Astrocyte (in vitro differentiated cells and primary cell): ENCODE data around the gene ASPG.

Source experiments
- CTCF ChIP-seq: IDR thresholded peaks from 2 replicates; pipeline ENCODE4 v1.5.1; 2011; ENCODE audit warnings: low read depth, mild to moderate bottlenecking, inconsistent platforms, low read length, moderate library complexity; ENCODE audit not compliant: insufficient read depth
- EZH2 ChIP-seq: IDR thresholded peaks from 2 replicates; pipeline ENCODE4 v1.6.1; 2012; ENCODE audit warnings: mild to moderate bottlenecking, low read length, inconsistent platforms; ENCODE audit not compliant: insufficient read depth

GRCh38 chr14:104105071-104105821 lies 19.7 kb downstream of the ASPG start:
- TF ChIP-seq CTCF: no peak
- TF ChIP-seq EZH2: no peak
